Thymus (tissue), 11 donors: Measurements from ENCODE around the gene ACBD6. TPM values are rescaled to one million over a fixed set of nuclear protein-coding genes. Genes with fewer than 3 reads are reported as not detected.

Experiments
- DNase-seq, 9 donors: peaks; one replicate each; pipeline ENCODE4 v3.0.0-alpha.2; 2013; ENCODE audit warnings: low spot score in 9 of 9, low read depth in 6 of 9, missing footprints in 1 of 9
- H3K27ac ChIP-seq, 2 donors: one replicate each; pipeline ENCODE4 v1.5.1; 2013; ENCODE audit warnings: control low read depth in 1 of 2, low read depth in 1 of 2, low read length in 1 of 2, mild to moderate bottlenecking in 1 of 2, moderate library complexity in 1 of 2
- H3K27me3 ChIP-seq, 2 donors: one replicate each; pipeline ENCODE4 v1.5.1; 2013; ENCODE audit warnings: low read length in 1 of 2; ENCODE audit not compliant: control insufficient read depth in 2 of 2, insufficient read depth in 1 of 2
- H3K36me3 ChIP-seq, 2 donors: one replicate each; pipeline ENCODE4 v1.5.1; 2013; ENCODE audit warnings: low read length in 1 of 2, mild to moderate bottlenecking in 1 of 2, moderate library complexity in 1 of 2; ENCODE audit not compliant: control insufficient read depth in 2 of 2, insufficient read depth in 2 of 2
- H3K4me1 ChIP-seq, 2 donors: one replicate each; pipeline ENCODE4 v1.5.1; 2013; ENCODE audit warnings: low read length in 2 of 2; ENCODE audit not compliant: control insufficient read depth in 2 of 2, insufficient read depth in 2 of 2
- H3K4me3 ChIP-seq, 2 donors: one replicate each; pipeline ENCODE4 v1.5.1; 2013; ENCODE audit warnings: low read length in 2 of 2, control low read depth in 1 of 2, mild to moderate bottlenecking in 1 of 2
- H3K9me3 ChIP-seq, 2 donors: one replicate each; pipeline ENCODE4 v1.5.1; 2013; ENCODE audit warnings: low read length in 1 of 2, mild to moderate bottlenecking in 1 of 2; ENCODE audit not compliant: control insufficient read depth in 2 of 2, insufficient read depth in 1 of 2
- WGBS: extraction: QIAGEN DNeasy Blood & Tissue Kit; methylation state at CpG from one replicate; pipeline ENCODE4 v1.1.7; 2013; 5-methylcytosine and 5-hydroxymethylcytosine counted together
- polyA plus RNA-seq: library from polyadenylated mRNA; stranded (reverse); fragments of 200-250 nt; gene quantifications from one replicate; pipeline ENCODE4 v1.2.3, GENCODE V29; 2013
- total RNA-seq: library from RNA; stranded (reverse); fragments of 120-200 nt; gene quantifications from one replicate; pipeline ENCODE4 v1.2.4, GENCODE V29; 2013
- donor health status: healthy.

ACBD6 gene
- total and polyA plus RNA-seq, 2 donors: 35.0 to 48.7 TPM

GRCh38 chr1:180458807-180459206 lies 43.6 kb downstream of the ACBD6 start:
- WGBS: 98% methylated on average over 2 of the region's 2 CpGs
- H3K9me3 ChIP-seq: peaks cover 0 to 5% of the 10 kb centered on the region in 2 donors
- H3K27ac ChIP-seq: no peak overlapping the region
- DNase-seq: no peak
- H3K36me3 ChIP-seq: no peaks in the 10 kb centered on the region
- no peaks in the 10 kb centered on the region for H3K27me3 ChIP-seq
- no peak overlapping the region for H3K4me3 ChIP-seq
- no peaks in the 10 kb centered on the region for H3K4me1 ChIP-seq

- 98% methylated on average over 4 of the region's 4 CpGs for WGBS
Measured at GRCh38 chr1:180456191-180456590, 46.2 kb downstream of the ACBD6 start.

GRCh38 chr1:180451504-180451903 lies 50.9 kb downstream of the ACBD6 start:
- H3K27ac ChIP-seq: no peak overlapping the region
- H3K9me3 ChIP-seq: peaks cover 0 to 4% of the 10 kb centered on the region in 2 donors
- no peaks in the 10 kb centered on the region for H3K36me3 ChIP-seq
- no peaks in the 10 kb centered on the region for H3K27me3 ChIP-seq
- DNase-seq: no peak
- no peak overlapping the region for H3K4me3 ChIP-seq
- H3K4me1 ChIP-seq: no peaks in the 10 kb centered on the region

More at GRCh38 chr1:180456191-180456590, 46.2 kb downstream of the ACBD6 start:
- Histone ChIP-seq H3K9me3 (peaks cover 0 to 9% of the 10 kb centered on the region in 2 donors), H3K4me1 (no peaks in the 10 kb centered on the region), H3K27me3 (no peaks in the 10 kb centered on the region), H3K27ac (no peak overlapping the region), H3K4me3 (no peak overlapping the region), H3K36me3 (no peaks in the 10 kb centered on the region)
- no peak for DNase-seq

GRCh38 chr1:180444522-180444921 lies 57.9 kb downstream of the ACBD6 start:
- Histone ChIP-seq H3K4me3 (no peak overlapping the region), H3K27me3 (no peaks in the 10 kb centered on the region), H3K4me1 (no peaks in the 10 kb centered on the region), H3K9me3 (no peaks in the 10 kb centered on the region), H3K27ac (no peak overlapping the region), H3K36me3 (no peaks in the 10 kb centered on the region)
- DNase-seq: no peak
- WGBS: over 99% methylated on average over 2 of the region's 2 CpGs

GRCh38 chr1:180440335-180440734 lies 62.0 kb downstream of the ACBD6 start:
- Histone ChIP-seq H3K9me3 (no peaks in the 10 kb centered on the region), H3K36me3 (no peaks in the 10 kb centered on the region), H3K4me1 (no peaks in the 10 kb centered on the region), H3K27me3 (no peaks in the 10 kb centered on the region), H3K4me3 (no peak overlapping the region), H3K27ac (no peak overlapping the region)
- 96% methylated on average over 1 of the region's 1 CpG for WGBS
- no peak for DNase-seq

GRCh38 chr1:180435566-180435965 lies 66.8 kb downstream of the ACBD6 start:
- 95% methylated on average over 7 of the region's 7 CpGs for WGBS
- no peak overlapping the region for H3K4me3 ChIP-seq
- no peak for DNase-seq
- no peak overlapping the region for H3K27ac ChIP-seq
- H3K36me3 ChIP-seq: no peaks in the 10 kb centered on the region
- H3K4me1 ChIP-seq: no peaks in the 10 kb centered on the region
- H3K9me3 ChIP-seq: no peaks in the 10 kb centered on the region
- H3K27me3 ChIP-seq: no peaks in the 10 kb centered on the region

GRCh38 chr1:180433873-180434272 lies 68.5 kb downstream of the ACBD6 start:
- 91% methylated on average over 2 of the region's 2 CpGs for WGBS
- DNase-seq: no peak
- Histone ChIP-seq H3K4me1 (no peaks in the 10 kb centered on the region), H3K4me3 (no peak overlapping the region), H3K27me3 (no peaks in the 10 kb centered on the region), H3K27ac (no peak overlapping the region), H3K36me3 (no peaks in the 10 kb centered on the region), H3K9me3 (no peaks in the 10 kb centered on the region)

GRCh38 chr1:180431683-180432082 lies 70.7 kb downstream of the ACBD6 start:
- DNase-seq: no peak
- Histone ChIP-seq H3K9me3 (no peaks in the 10 kb centered on the region), H3K4me1 (no peaks in the 10 kb centered on the region), H3K4me3 (no peak overlapping the region), H3K27me3 (no peaks in the 10 kb centered on the region), H3K27ac (no peak overlapping the region), H3K36me3 (no peaks in the 10 kb centered on the region)
- WGBS: over 99% methylated on average over 6 of the region's 6 CpGs

- no peak for DNase-seq
- Histone ChIP-seq H3K27ac (no peak overlapping the region), H3K4me3 (no peak overlapping the region), H3K27me3 (no peaks in the 10 kb centered on the region), H3K9me3 (no peaks in the 10 kb centered on the region), H3K36me3 (no peaks in the 10 kb centered on the region), H3K4me1 (no peaks in the 10 kb centered on the region)
- WGBS: 98% methylated on average over 4 of the region's 4 CpGs
Measured at GRCh38 chr1:180428782-180429695, 73.3 kb downstream of the ACBD6 start.
